Subcutaneous adipose tissue (tissue), 4 donors: ENCODE results near the gene BPIFB2. TPM values are rescaled to one million over a fixed set of nuclear protein-coding genes. Genes with fewer than 3 reads are reported as not detected.

Experiments
- total RNA-seq, 4 donors: library from RNA; depleted of rRNA; stranded (reverse); fragments of >200 nt; gene quantifications; one replicate each; pipeline ENCODE4 v1.1.0, GENCODE V29; 2016
- TF ChIP-seq, protein P1 (sequence below): fragments of 450-650 bp; IDR thresholded peaks from one replicate; pipeline ENCODE4 v1.5.1; 2016; ENCODE audit warnings: low read depth, mild to moderate bottlenecking, control low read depth, antibody characterized with exemption, moderate library complexity

Gene BPIFB2
- total RNA-seq, 4 donors from 2014 or later: not detected

DNA sequence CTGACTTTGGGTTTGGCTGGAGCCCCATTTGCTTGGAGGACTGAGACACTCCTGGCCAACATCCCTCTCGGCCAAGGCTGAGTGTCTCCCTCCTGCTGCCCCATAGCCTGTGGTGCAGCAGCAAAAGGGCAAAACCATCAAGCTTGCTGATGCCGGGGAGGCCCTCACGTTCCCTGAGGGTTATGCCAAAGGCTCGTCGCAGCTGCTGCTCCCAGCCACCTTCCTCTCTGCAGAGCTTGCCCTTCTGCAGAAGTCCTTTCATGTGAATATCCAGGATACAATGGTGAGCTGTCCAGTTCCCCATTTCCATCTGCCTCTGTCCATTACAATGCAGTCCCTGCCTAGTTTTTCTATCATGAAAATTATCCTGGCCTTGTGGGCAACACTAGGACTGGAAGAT lies 30.0 kb downstream of the BPIFB2 start:
- TF ChIP-seq, protein P1, sequence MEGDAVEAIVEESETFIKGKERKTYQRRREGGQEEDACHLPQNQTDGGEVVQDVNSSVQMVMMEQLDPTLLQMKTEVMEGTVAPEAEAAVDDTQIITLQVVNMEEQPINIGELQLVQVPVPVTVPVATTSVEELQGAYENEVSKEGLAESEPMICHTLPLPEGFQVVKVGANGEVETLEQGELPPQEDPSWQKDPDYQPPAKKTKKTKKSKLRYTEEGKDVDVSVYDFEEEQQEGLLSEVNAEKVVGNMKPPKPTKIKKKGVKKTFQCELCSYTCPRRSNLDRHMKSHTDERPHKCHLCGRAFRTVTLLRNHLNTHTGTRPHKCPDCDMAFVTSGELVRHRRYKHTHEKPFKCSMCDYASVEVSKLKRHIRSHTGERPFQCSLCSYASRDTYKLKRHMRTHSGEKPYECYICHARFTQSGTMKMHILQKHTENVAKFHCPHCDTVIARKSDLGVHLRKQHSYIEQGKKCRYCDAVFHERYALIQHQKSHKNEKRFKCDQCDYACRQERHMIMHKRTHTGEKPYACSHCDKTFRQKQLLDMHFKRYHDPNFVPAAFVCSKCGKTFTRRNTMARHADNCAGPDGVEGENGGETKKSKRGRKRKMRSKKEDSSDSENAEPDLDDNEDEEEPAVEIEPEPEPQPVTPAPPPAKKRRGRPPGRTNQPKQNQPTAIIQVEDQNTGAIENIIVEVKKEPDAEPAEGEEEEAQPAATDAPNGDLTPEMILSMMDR: no peak

DNA sequence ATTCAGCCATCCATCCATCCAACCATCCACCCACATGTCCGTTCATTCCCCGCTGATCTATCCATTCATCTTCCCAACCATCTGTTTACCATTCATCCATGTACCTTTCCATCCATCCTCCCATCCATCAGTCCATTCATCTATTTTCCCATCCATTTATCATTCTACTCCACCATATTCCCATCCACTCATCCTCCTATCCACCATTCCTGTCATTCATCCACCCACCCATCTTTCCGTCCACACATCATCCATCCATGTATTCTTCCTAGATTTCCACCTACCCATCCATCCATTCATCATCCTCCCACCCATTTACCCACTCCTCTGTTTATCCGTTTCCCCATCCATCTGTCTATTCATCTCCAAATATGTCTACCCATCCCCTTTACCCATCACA lies 30.7 kb downstream of the BPIFB2 start:
- TF ChIP-seq, protein P1: no peak

DNA sequence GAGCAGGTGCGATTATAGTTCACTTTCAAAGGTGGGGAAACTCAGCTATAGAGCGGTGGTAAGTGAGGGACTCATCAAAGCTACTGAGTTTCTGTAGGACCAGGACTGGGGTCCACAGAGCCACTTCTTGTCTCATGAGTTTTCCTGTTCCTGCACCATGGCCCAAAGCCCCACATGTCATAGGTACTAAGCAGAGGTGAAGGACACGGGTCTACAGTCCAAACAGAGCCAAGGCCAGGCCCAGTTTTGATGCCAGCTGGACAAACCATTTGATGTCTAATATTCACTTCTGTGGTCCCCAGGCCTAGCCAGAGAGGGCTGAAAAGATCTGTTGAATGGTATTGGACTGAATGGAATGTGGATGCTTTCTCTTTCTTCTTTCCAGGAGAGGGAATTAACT lies 34.9 kb downstream of the BPIFB2 start:
- TF ChIP-seq, protein P1: no peak

DNA sequence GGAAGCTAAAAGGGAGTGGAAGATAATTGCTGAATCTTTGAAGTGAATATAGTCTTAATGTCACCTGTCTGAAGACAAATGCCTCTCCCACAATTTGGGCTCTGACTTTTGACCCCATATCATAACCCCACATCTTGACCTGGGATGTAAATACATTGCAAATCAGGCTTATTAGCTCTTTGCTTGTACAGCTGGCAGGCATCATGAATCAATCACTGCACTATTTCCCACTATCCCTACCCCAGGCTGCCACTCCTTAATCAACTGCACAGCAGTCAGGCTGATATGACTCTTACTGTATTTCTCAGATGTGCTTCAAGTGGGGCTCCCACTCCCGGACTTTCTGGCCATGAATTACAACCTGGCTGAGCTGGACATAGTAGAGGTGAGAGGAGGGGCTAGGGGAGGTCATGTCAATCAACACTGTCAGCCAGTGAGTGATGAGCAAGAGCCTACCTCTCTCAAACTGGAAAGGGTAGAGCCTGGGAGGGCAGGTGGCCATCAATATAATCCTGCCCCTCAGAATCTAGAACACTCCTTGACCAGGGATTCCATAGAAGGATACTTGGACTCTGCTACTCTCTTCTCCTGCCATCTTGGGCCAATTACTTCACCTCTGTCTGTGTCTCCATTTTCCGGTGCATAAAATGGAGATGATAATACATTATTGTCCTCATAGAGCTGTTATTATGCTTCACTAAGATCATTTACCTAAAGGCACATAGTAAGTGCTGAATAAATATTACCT lies 35.7 kb downstream of the BPIFB2 start:
- TF ChIP-seq, protein P1: no peak

DNA sequence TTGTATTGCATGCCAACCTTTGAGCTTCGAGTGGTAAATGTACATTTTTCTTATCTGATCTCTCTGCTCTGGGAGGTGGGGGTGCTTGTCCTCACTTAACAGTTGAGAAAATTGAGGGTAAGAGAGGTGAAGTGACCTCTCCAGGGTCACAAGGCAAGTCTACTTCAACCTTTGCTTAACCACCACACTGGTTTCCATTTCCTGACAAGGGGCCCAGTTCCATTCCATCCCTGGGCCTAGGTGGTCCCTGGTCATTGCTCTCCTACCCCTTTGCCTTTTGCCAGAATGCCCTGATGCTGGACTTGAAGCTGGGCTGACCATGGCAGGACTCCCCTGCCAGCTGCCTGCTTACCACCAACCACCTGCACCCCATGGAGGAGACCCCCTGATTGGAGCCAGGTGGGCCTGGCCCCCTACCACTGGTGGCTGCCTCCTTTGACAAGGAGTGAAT lies 36.3 kb downstream of the BPIFB2 start:
- TF ChIP-seq, protein P1: no peak

DNA sequence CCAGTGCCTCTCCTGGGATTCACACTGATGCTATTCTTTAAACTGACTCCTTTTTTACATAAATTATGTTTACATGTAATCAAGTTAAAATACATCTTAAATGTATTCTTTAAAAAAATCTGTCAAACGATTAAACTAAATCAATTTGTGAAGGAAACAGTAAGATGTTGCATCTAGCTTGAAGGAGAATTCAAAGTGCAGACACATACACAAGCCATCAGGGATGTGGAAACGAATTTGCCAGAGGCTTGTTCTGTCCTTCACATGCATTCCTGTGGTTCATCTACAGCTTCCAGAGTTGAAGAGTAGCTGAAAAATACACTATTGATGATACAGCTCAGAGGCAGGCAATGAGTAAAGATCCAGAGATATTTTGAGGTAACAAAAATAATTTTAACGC lies 38.9 kb downstream of the BPIFB2 start:
- TF ChIP-seq, protein P1: no peak

DNA sequence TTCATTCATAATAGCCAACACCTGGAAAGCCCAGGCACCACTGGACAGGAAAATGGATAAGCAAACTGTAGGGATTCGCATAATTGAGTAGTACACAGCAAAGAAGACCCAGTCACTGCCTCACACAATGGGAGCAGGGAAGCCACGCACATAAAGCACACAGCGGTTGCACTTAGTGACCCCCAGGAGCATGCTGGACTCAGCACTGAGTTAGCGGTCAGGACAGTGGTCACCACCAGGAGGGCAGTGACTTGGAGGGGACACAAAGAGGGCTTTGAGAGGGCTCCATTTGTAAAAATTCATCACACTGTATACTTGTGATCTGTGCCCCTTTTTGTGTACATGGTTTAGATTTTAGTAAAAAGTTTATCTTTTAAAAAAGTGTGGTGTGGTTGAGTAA lies 43.8 kb downstream of the BPIFB2 start:
- TF ChIP-seq, protein P1: no peak
